Calu3 (cell line): ENCODE results near the gene MED15. TPM values are rescaled to one million over a fixed set of nuclear protein-coding genes. Genes with fewer than 3 reads are reported as not detected.

ENCODE experiments used
- BruUV-seq: library from RNA; stranded (reverse); fragments of 400-500 nt; replicated peaks from 2 replicates; lab custom pipeline; 2021; lab: Mats Ljungman, UMichigan
- CTCF ChIA-PET: fragments of 300-600 bp; sonication (Branson Sonifier 250); formaldehyde crosslinking; loops from one replicate; lab custom pipeline; 2022; ENCODE audit warnings: antibody characterized with exemption; lab: Charles Lee
- DNase-seq: peaks from one replicate; pipeline ENCODE4 v3.0.0; 2022
- H3K27ac Mint-ChIP-seq: one replicate; pipeline ENCODE4 v1.8.0; 2022; ENCODE audit warnings: mixed read lengths; ENCODE audit not compliant: unreplicated experiment
- H3K27me3 Mint-ChIP-seq: one replicate; pipeline ENCODE4 v1.8.0; 2022; ENCODE audit warnings: mixed read lengths; ENCODE audit not compliant: unreplicated experiment
- H3K36me3 Mint-ChIP-seq: one replicate; pipeline ENCODE4 v1.8.0; 2022; ENCODE audit warnings: mild to moderate bottlenecking, moderate library complexity, mixed read lengths; ENCODE audit not compliant: insufficient read depth, unreplicated experiment
- H3K4me1 Mint-ChIP-seq: one replicate; pipeline ENCODE4 v1.8.0; 2022; ENCODE audit warnings: mild to moderate bottlenecking, low read depth, mixed read lengths; ENCODE audit not compliant: unreplicated experiment
- H3K4me3 Mint-ChIP-seq: one replicate; pipeline ENCODE4 v1.8.0; 2022; ENCODE audit warnings: mild to moderate bottlenecking, low read depth, moderate library complexity, mixed read lengths; ENCODE audit not compliant: unreplicated experiment
- H3K9me3 Mint-ChIP-seq: one replicate; pipeline ENCODE4 v1.8.0; 2022; ENCODE audit warnings: low read depth, mixed read lengths; ENCODE audit not compliant: unreplicated experiment
- intact Hi-C: fragments of 100-400 bp; cut with micrococcal nuclease; formaldehyde crosslinking; loops from one replicate; pipeline ENCODE4 v1.10.0; 2022; ENCODE audit not compliant: unreplicated experiment
- total RNA-seq: library from RNA; stranded (reverse); gene quantifications from 2 replicates; pipeline ENCODE4 v1.2.3, GENCODE V29; 2022
- TF ChIP-seq, protein P1 (sequence below): fragments of 200-600 bp; IDR thresholded peaks from one replicate; pipeline ENCODE4 v1.8.0; 2022; ENCODE audit warnings: antibody characterized with exemption; ENCODE audit not compliant: unreplicated experiment

Gene MED15
- total RNA-seq, 1 experiment from 2014 or later = 144 TPM

- Mint-ChIP-seq H3K4me1 (no peaks in the 10 kb centered on the region), H3K27ac (no peak overlapping the region), H3K4me3 (no peak overlapping the region), H3K9me3 (no peaks in the 10 kb centered on the region), H3K36me3 (no peaks in the 10 kb centered on the region), H3K27me3 (peaks cover 30% of the 10 kb centered on the region)
- no TSS peak for BruUV-seq
- no peak for DNase-seq
- CTCF ChIA-PET = no interaction called here
- intact Hi-C loops = no loop called here
- TF ChIP-seq, protein P1, sequence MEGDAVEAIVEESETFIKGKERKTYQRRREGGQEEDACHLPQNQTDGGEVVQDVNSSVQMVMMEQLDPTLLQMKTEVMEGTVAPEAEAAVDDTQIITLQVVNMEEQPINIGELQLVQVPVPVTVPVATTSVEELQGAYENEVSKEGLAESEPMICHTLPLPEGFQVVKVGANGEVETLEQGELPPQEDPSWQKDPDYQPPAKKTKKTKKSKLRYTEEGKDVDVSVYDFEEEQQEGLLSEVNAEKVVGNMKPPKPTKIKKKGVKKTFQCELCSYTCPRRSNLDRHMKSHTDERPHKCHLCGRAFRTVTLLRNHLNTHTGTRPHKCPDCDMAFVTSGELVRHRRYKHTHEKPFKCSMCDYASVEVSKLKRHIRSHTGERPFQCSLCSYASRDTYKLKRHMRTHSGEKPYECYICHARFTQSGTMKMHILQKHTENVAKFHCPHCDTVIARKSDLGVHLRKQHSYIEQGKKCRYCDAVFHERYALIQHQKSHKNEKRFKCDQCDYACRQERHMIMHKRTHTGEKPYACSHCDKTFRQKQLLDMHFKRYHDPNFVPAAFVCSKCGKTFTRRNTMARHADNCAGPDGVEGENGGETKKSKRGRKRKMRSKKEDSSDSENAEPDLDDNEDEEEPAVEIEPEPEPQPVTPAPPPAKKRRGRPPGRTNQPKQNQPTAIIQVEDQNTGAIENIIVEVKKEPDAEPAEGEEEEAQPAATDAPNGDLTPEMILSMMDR = no peak
Measured at GRCh38 chr22:20595461-20595860, 88.1 kb downstream of the MED15 start.

DNA sequence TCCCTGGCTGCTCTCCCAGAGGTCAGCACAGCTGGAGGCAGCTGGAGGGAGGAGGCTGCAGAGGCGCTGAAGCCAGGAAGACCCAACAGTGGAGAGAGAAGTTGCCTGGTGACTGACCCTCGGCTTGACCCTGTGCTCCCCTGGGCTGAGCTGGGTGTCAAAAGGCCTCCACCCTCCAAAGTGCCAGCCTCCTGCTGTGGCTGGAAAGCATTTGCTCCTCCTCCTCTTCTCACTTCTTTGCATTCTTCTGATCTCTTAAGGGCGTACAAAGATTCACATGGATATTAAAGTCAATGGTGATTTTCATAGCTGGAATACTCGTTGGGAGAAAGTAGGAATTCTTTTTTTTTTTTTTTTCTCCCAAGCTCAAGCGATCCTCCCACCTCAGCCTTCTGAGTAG, 91.7 kb downstream of the MED15 start:
- no peak for DNase-seq
- BruUV-seq = no TSS peak
- no peaks in the 10 kb centered on the region for H3K36me3 Mint-ChIP-seq
- intact Hi-C loops = no loop called here
- no peak overlapping the region for H3K4me3 Mint-ChIP-seq
- no peaks in the 10 kb centered on the region for H3K4me1 Mint-ChIP-seq
- no peaks in the 10 kb centered on the region for H3K9me3 Mint-ChIP-seq
- CTCF ChIA-PET = interaction anchor here (0.6 kb wide), 1 partner anchor 25 kb away, joined by 3 read pairs; no protein-coding TSS in a partner anchor
- peaks cover 38% of the 10 kb centered on the region for H3K27me3 Mint-ChIP-seq
- H3K27ac Mint-ChIP-seq = no peak overlapping the region
- TF ChIP-seq, protein P1 = no peak

DNA sequence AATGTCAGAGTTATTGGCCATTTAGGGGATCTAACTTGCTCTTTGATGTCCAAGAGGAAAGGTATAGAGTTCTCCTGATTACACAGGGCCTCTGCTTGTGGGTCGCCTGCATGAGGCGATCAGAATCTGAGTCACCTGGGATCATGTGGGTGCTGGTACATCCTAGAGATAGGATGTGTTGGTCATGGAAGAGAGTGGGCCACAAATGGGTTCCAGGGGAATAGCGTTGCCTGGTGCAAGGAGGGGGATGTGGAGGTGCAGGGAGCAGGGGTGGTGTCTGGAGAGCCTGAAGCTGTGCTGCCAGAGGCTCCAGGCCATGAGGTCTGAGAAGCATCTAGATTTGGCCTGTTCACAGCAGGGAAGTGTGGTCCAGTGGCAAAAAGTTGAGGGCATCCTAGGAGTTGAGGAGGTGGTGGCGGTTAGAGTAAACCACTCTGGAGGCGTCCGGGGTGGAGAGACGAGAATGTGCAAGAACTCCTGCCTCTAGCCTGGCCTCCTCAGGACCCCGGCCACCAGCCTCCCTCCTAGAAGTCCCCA, 92.8 kb downstream of the MED15 start:
- H3K9me3 Mint-ChIP-seq = no peaks in the 10 kb centered on the region
- no peaks in the 10 kb centered on the region for H3K4me1 Mint-ChIP-seq
- no peak for DNase-seq
- H3K36me3 Mint-ChIP-seq = no peaks in the 10 kb centered on the region
- intact Hi-C loops = no loop called here
- H3K27ac Mint-ChIP-seq = no peak overlapping the region
- peaks cover 38% of the 10 kb centered on the region for H3K27me3 Mint-ChIP-seq
- TF ChIP-seq, protein P1 = no peak
- H3K4me3 Mint-ChIP-seq = no peak overlapping the region
- BruUV-seq = no TSS peak
- CTCF ChIA-PET = no interaction called here

- Mint-ChIP-seq H3K27ac (no peak overlapping the region), H3K27me3 (peaks cover 27% of the 10 kb centered on the region), H3K36me3 (no peaks in the 10 kb centered on the region), H3K9me3 (no peaks in the 10 kb centered on the region), H3K4me1 (no peaks in the 10 kb centered on the region), H3K4me3 (no peak overlapping the region)
- no TSS peak for BruUV-seq
- DNase-seq = no peak
- CTCF ChIA-PET = interaction anchor here (0.7 kb wide), 1 partner anchor 125 kb away, joined by 3 read pairs; no protein-coding TSS in a partner anchor
- intact Hi-C loops = no loop called here
- TF ChIP-seq, protein P1 = no peak
Measured at GRCh38 chr22:20601308-20601707, 93.9 kb downstream of the MED15 start.
